IPS-11a (cell line): Measurements from ENCODE around the gene PRELID1.
A peak's percentile ranks its signal among the peaks of the same experiment; 100 is the strongest.
"Not testable (repeated sequence)": the region's sequence is repeated elsewhere in the genome, so short reads cannot be mapped to it uniquely, and the experiment has no call there.

Source experiments
- H3K4me3 ChIP-seq: one replicate; pipeline ENCODE4 v1.5.1; 2013; ENCODE audit warnings: low read depth, low read length, control low read depth

The PRELID1 gene, protein sequence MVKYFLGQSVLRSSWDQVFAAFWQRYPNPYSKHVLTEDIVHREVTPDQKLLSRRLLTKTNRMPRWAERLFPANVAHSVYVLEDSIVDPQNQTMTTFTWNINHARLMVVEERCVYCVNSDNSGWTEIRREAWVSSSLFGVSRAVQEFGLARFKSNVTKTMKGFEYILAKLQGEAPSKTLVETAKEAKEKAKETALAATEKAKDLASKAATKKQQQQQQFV

DNA sequence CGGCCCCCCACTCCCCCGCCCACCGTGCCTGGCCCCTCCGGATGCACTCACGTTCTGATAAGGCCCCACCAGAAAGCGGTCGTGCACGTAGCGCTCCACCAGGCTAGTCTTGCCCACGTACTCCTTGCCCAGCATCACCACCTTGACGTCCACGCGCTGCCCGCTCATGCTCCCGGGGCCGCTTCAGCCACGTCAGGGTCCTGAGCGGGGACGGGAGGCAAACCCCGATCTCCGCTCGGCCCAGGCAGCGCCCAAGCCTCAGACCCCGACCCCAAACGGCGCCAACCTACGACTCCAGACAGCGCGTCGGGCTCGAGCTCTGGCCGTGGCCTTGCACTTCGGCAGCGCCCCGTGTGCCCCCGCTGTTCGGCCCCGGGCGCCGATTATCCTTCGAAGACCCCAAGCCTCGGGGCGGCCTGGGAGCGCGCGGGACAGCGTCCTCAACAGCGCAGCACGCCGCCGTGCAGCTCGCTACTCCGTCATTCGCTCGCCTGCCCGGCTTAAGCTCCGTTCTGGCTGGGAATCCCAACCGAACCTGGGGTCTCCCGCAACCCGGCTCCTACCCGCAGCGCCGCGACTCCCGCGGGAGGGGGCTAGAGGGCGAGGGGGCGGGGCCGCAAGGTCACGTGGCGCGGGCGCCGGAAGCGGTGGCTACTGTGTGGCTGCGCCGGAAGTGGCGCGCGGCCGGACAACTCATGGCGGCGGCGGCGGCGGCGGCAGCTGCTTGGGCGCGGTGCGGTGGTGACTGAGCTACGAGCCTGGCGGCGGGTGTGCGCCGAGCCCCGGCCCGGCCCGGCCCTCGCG lies at the start of gene PRELID1, which contains the start of gene RAB24:
Gene PRELID1 (plus strand): TSS at position 679 of the 804 bp plus-strand sequence. CDS start 187 bp downstream, outside the sequence.
Gene RAB24 (minus strand): TSS at position 599 of the 804 bp plus-strand sequence. CDS start 431 bp downstream, at position 168.
- H3K4me3 ChIP-seq, result peak within 1 kb of the TSS; percentile 95

DNA sequence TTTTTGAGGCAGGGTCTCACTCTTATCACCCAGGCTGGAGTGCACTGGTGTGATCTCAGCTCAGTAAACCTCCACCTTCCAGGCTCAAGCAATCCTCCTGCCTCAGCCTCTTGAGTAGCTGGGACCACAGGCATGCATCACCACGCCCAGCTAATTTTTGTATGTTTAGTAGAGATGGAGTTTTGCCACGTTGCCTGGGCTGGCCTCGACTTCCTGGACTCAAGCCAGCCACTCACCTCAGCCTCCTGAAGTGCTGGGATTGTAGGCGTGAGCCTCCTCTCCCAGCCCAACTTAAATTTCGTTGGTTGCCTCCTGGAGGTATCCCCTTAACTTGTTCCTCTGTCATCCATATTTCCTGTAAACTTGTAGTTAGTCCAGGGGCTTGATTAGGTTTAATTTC lies 47.3 kb upstream of the PRELID1 start:
- no peak overlapping the region for H3K4me3 ChIP-seq

DNA sequence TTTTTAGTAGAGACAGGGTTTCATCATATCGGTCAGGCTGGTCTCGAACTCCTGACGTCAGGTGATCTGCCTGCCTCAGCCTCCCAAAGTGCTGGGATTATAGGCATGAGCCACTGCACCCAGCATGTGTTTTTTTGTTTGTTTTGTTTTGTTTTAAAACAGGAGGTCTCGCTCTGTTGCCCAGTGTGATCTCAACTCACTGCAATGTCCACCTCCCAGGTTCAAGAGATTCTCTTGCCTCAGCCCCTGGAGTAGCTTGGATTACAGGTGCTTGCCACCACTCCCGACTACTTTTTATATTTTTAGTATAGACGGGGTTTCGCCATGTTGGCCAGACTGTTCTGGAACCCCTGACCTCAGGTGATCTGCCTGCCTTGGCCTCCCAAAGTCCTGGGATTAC lies 44.9 kb upstream of the PRELID1 start:
- H3K4me3 ChIP-seq, result not testable (repeated sequence)

DNA sequence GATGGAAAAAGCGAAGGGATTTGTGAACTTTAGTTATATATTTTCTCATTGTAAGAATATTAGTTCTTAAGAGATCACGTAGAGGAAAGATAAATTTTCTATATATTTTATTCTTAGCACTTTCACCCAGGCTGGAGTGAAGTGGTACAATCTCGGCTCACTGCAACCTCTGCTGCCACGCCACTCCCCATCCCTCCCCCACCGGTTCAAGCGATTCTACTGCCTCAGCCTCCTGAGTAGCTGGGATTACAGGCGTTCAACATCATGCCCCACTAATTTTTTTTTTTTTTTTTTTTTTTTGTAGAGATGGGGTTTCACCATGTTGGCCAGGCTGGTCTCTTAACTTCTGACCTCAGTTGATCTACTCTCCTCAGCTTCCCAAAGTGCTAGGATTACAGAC lies 42.6 kb upstream of the PRELID1 start:
- no peak overlapping the region for H3K4me3 ChIP-seq

DNA sequence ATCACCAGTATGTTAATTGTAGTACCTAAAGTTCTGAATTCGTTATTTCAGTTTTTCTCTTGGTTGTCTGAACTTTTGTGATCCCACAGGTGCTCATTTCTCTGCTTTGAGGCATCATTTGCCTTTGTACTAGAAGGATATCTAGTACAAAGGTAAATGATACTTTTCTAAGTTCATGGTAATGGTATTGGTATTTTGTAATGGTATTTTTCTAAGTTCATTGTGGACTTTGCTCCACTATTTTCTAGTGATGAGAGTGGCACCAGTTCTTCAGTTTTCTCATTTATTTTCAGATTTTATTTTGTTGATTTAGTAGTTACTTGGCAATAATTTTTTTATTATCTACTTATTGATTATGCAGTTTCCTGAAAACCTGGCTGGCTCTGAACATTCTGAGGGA lies 42.1 kb upstream of the PRELID1 start:
- no peak overlapping the region for H3K4me3 ChIP-seq

DNA sequence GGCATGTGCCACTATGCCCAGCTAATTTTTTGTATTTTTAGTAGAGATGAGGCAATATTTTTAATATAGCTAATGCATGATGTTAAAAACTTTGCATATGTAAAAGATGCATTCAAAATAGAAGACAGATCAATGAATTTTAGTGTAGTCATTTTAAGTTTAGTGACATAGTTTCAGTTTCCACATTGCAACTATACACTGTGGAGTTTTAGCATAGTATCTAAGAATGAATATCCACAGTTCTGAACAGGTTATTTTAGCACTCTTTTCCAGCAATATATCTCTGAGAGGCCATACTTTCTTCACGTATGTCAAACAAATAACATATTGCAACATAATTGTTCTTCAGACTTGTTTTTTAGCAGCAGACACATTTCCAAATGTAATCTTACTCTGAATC lies 39.4 kb upstream of the PRELID1 start:
- no peak overlapping the region for H3K4me3 ChIP-seq

DNA sequence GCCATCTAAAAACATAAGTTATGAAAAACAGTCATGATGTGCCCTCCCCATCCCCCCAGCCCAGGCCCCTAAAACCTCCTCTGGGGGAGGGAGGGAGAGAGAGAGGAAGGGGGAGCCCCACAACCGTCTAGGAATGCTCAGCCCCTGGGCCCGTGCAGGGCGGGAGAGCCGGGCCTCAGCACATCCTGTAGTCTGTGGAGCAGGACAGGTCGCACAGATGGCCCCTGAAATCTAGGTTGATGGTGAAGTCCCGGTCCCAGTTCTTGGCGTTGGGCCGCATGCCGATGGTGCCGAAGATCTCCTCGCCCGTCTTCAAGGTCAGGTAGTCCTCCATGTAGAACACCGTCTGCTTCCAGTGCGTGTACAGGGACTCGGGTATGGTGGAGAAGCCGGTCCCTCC lies 38.2 kb upstream of the PRELID1 start:
- H3K4me3 ChIP-seq, result no peak overlapping the region

DNA sequence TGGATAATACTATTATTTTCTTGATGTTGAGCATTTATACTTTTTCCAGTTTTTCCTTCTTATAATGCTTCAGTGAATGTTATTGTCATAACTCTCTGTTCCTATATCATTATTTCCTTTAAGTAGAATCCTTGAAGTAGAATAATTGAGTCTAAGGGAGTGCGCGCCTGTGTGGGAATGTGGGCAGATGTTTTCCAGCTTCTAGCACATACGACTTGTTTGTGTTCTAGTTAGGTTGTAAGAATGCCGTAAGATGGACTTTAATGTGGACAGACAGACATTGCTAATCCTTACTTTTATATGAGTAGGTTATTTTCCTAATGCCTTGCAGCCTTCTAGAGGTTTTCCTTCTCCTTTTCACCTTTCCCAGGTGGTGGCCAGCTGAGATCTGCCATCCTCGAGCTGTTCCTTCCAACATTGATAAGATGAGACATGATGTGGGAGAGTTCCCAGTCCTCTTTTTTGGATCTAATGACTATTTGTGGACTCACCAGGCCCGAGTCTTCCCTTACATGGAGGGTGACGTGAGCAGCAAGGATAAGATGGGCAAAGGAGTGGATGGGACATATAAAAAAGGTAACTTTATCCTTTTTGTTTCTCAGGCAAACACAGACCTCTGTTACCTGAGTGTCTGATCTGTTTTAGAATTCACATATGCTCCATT lies 34.2 kb upstream of the PRELID1 start:
- no peak overlapping the region for H3K4me3 ChIP-seq

DNA sequence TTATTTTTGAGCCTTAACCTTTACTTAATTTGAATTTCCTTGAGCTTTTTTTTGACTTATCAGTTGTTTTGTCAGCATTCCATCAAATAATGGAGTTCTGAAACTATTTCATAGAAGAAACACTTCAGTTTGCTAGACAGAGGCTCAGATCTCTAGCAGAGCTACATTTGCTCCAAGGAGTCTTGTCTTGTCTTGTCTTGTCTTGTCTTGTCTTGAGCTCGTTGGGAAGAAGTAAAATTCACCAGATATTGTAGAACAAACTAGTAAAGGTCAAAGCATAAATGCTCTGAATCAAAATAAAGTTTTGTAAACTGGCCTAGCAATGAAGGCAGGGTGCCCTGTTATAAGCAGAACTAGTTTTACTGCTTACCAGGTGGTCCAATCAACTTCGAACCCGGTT lies 33.6 kb upstream of the PRELID1 start:
- H3K4me3 ChIP-seq, result no peak overlapping the region

DNA sequence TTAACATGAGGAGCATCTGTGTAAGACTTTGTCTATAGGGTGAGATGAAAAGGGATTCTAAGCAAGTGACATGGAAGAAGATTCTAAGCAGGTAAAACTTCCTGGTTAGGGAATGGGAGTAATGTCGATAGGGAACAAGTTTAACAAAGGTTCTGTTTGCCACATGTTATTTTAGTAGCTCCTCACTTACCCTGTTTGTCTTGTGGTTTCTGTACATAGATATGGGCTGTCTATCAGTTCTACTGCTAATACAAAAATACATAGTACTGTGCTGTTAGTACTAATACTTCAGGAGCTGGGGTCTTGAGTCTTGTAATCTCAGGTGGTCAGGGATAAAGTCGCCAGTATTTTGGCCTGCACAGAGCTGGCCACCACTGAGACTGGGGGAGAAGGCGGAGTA lies 32.9 kb upstream of the PRELID1 start:
- no peak overlapping the region for H3K4me3 ChIP-seq

DNA sequence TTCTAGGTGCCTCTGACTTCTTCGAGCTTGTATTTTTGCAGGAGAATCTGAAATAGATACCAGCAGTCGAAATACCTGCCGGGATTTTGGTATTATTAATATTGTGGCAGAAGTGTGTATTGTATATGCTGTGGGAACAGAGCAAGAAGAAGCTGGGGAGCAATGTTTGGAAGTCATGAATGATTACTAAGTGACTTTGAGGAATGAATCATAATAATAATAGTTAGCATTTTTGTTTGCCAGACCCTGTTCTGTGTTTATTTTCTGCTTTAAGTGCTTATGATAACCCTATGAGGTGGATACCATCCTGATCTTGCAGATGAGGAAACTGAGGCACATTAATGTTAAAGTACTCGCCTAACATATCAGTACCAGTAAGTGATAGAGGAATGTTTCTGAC lies 32.5 kb upstream of the PRELID1 start:
- no peak overlapping the region for H3K4me3 ChIP-seq

DNA sequence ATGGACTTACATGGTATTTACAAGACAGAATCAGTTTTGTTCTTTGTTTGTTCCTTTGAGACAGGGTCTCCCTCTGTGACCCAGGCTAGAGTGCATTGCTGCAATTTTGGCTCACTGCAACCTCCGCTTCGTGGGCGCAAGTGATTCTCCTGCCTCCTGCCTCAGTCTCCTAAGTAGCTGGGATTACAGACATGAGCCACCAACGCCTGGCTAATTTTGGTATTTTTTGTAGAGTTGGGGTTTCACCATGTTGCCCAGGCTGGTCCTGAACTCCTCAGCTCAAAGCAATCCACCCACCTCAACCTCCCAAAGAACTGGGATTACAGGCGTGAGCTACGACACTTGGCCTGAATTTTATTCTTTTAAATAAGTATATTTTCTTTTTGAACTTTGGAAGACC lies 27.7 kb upstream of the PRELID1 start:
- no peak overlapping the region for H3K4me3 ChIP-seq

DNA sequence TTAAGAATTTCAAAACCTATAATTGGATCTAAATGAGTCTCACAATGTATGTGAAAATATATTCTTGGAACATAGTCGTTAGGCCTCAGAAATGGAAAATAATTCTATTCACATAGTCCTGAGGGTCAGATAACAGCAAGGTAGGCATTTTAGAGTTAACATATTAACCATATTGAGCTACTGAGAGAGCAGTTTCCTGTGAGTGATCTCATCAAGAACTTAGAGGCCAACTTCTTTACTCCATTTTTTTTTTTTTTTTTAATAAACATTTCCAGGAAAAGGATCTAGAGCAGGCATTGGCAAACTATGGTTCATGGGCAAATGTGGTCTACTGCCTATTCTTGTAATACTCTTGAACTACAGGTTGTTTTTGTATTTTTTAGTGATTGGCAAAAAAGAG lies 26.7 kb upstream of the PRELID1 start:
- no peak overlapping the region for H3K4me3 ChIP-seq

DNA sequence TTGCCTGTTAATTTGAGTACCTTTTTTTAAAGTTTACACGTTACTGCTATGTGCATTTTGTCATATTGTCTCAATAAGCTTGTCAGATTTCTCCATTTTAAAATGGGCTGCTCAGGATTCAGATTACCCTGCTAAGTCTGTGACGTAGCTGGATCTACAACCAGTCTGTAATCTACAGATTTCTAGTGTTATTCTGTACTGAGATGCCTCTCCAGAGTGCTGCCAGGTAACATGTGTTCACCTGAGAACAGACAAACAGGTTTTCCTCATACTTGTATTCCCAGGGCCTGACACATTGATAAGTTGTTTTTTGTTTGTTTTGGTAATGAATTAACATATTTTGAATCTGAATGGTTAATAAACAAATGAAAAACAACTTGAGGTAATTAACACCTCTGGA lies 15.4 kb upstream of the PRELID1 start:
- H3K4me3 ChIP-seq, result no peak overlapping the region

DNA sequence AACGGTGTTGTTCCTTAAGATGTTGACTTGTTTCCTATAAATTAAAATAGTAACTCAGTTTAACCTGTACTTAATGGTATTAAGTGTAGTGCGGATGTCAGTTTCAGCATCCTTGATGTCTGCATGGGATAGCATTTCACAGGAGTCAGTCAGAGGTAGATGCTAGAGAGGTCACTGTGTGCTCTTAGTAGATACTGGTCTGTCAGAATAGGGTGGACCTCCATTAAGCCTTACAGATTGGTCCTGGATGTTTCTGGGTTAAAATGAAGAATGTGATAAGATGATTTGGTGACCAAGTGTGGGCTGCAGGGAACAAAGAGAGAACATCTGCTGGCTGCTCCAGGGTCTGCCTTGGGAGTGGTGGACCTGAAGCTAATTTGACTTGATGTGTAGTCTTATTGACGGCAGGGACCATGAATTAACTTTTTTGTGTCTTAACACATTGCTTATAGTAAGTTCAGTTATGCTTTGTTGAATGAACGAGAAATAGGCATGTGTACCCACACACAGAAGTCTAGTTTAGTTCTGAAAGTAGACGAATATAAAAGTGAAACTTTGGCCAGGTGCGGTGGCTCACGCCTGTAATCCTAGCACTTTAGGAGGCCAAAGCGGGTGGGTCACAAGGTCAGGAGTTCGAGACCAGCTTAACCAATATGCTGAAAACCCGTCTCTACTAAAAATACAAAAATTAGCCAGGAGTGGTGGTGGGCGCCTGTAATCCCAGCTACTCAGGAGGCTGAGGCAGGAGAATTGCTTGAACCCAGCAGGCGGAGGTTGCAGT lies 12.6 kb upstream of the PRELID1 start:
- no peak overlapping the region for H3K4me3 ChIP-seq

DNA sequence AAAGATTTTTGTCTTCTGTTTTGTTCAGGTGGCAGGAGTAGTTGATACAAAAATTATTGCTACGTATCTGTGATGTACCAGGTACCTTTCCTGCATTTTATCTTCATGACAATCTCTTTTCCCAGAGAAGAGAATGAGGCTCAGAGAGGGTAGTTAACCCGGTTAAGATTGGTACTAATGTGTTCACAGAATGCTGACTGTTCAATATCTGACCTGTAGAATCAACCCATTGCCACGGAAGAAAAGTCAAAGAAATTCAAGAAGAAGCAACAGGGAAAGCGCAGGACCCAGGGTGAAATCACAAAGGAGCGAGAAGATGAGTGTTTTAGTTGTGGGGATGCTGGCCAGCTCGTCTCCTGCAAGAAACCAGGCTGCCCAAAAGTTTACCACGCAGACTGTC lies 11.9 kb upstream of the PRELID1 start:
- no peak overlapping the region for H3K4me3 ChIP-seq

DNA sequence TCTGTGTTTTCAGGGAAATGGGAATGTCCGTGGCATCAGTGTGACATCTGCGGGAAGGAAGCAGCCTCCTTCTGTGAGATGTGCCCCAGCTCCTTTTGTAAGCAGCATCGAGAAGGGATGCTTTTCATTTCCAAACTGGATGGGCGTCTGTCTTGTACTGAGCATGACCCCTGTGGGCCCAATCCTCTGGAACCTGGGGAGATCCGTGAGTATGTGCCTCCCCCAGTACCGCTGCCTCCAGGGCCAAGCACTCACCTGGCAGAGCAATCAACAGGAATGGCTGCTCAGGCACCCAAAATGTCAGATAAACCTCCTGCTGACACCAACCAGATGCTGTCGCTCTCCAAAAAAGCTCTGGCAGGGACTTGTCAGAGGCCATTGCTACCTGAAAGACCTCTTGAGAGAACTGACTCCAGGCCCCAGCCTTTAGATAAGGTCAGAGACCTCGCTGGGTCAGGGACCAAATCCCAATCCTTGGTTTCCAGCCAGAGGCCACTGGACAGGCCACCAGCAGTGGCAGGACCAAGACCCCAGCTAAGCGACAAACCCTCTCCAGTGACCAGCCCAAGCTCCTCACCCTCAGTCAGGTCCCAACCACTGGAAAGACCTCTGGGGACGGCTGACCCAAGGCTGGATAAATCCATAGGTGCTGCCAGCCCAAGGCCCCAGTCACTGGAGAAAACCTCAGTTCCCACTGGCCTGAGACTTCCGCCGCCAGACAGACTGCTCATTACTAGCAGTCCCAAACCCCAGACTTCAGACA lies 9.6 kb upstream of the PRELID1 start:
- H3K4me3 ChIP-seq, result no peak overlapping the region

DNA sequence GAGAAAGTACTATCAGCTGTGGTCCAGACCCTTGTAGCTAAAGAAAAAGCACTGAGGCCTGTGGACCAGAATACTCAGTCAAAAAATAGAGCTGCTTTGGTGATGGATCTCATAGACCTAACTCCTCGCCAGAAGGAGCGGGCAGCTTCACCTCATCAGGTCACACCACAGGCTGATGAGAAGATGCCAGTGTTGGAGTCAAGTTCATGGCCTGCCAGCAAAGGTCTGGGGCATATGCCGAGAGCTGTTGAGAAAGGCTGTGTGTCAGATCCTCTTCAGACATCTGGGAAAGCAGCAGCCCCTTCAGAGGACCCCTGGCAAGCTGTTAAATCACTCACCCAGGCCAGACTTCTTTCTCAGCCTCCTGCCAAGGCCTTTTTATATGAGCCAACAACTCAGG lies 9.0 kb upstream of the PRELID1 start:
- H3K4me3 ChIP-seq, result no peak overlapping the region

DNA sequence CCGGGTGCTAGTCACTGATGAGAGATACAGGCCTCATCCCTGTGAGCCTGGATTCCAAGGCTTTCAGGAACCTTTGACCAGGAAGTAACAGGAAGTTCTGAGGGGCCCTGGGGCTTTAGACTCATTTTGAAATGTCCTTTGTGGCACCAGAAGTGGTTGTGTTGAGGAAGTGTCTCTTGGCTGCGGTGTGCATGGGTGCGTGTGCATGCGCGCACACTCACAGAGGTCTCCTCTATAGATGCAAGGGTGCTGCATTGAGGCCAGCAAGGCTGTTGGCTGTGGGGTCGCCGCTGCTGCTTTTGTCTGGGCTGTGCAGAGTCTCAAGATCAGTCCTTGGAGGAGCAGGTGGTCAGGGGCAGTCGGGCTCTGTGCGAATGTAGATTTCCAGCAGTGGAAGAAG lies 7.7 kb upstream of the PRELID1 start:
- H3K4me3 ChIP-seq, result no peak overlapping the region

DNA sequence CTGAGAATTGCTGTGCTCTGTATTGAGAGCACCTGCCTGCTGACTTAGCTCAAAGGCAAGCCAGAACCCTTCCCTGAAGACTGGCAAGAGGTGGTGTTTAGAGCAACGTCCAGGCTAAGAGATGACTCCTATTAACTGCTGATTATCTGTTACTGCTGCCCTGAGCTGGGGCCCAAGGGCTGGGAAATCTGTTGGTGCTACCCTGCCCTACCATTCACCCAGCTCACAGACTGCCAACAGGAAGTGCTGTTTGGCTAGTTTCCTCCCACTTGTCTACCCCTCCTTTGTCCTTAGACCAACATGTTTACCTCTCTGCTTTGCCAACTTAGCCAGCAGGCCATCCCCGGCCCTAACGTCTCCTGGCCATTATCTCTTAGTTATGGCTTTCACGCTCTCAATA lies 7.0 kb upstream of the PRELID1 start:
- H3K4me3 ChIP-seq, result no peak overlapping the region
